HepG2 (cell line): ENCODE measurements around the gene LCA5. TPM values are rescaled to one million over a fixed set of nuclear protein-coding genes. Genes with fewer than 3 reads are reported as not detected.

ENCODE experiments used
- CHD2 ChIP-seq: IDR thresholded peaks from 2 replicates; pipeline ENCODE4 v1.6.1; 2011; ENCODE audit warnings: low read depth, low read length, improper control_type of control experiment
- MXI1 ChIP-seq: IDR thresholded peaks from 3 replicates; pipeline ENCODE4 v1.6.1; 2012; ENCODE audit warnings: low read depth, low read length, inconsistent platforms, borderline replicate concordance
- STAG1 ChIP-seq: sonication (generic); formaldehyde crosslinking; IDR thresholded peaks from 2 replicates; pipeline ENCODE4 v1.4.0; 2020; ENCODE audit warnings: missing genetic modification reagents
- ZNF10 ChIP-seq: sonication (generic); formaldehyde crosslinking; IDR thresholded peaks from 2 replicates; pipeline ENCODE4 v1.4.0; 2020; ENCODE audit warnings: mild to moderate bottlenecking, low read depth, missing genetic modification reagents, borderline replicate concordance
- polyA plus RNA-seq, 8 experiments: library from polyadenylated mRNA; depleted of rRNA in 3 of 8; stranded (reverse) in 7 of 8; unstranded in 1 of 8; fragments of >200 nt; fragmentation: Illumina TruSeq in 4 of 8; extraction: Trizol in 4 of 8; gene quantifications; 2 replicates each; pipeline versions ENCODE4 v1.2.1 to v1.2.3, GENCODE V29; 2011 to 2016; ENCODE audit warnings: low read depth in 4 of 8, missing spikeins in 1 of 8, mixed read lengths in 1 of 8; ENCODE audit not compliant: insufficient read depth in 1 of 8
- total RNA-seq, 5 experiments: library from RNA; depleted of rRNA; stranded (reverse); fragments of >200 nt; fragmentation: Illumina TruSeq; extraction: Trizol; gene quantifications; 2 replicates each; pipeline ENCODE4 v1.2.3, GENCODE V29; 2016; ENCODE audit warnings: low read depth in 1 of 5
- TF ChIP-seq, protein P1 (sequence below), 2 experiments: sonication (generic) in 1 of 2; formaldehyde crosslinking in 1 of 2; IDR thresholded peaks; 2 replicates each; pipeline versions ENCODE4 v1.6.1 to v1.9.0; 2014 to 2022; ENCODE audit warnings: antibody characterized with exemption in 1 of 2, borderline replicate concordance in 1 of 2, inconsistent platforms in 1 of 2, low read depth in 1 of 2, missing genetic modification reagents in 1 of 2
- TF ChIP-seq, protein P2 (sequence below): sonication (generic); formaldehyde crosslinking; IDR thresholded peaks from 2 replicates; pipeline ENCODE4 v1.9.0; 2021; ENCODE audit warnings: missing genetic modification reagents, mild to moderate bottlenecking, borderline replicate concordance
- TF ChIP-seq, protein P3 (sequence below): sonication (generic); formaldehyde crosslinking; IDR thresholded peaks from 2 replicates; pipeline ENCODE4 v1.4.0; 2020; ENCODE audit warnings: mild to moderate bottlenecking, missing genetic modification reagents
- TF ChIP-seq, protein P4 (sequence below): sonication (generic); formaldehyde crosslinking; IDR thresholded peaks from 2 replicates; pipeline ENCODE4 v1.4.0; 2020; ENCODE audit warnings: mild to moderate bottlenecking, missing genetic modification reagents

The LCA5 gene
- total and polyA plus RNA-seq, 2 of the 13 experiments (the other 11 are each of a cell fraction or from before 2014, with no cell fraction given): 0.84 to 4.6 TPM

DNA sequence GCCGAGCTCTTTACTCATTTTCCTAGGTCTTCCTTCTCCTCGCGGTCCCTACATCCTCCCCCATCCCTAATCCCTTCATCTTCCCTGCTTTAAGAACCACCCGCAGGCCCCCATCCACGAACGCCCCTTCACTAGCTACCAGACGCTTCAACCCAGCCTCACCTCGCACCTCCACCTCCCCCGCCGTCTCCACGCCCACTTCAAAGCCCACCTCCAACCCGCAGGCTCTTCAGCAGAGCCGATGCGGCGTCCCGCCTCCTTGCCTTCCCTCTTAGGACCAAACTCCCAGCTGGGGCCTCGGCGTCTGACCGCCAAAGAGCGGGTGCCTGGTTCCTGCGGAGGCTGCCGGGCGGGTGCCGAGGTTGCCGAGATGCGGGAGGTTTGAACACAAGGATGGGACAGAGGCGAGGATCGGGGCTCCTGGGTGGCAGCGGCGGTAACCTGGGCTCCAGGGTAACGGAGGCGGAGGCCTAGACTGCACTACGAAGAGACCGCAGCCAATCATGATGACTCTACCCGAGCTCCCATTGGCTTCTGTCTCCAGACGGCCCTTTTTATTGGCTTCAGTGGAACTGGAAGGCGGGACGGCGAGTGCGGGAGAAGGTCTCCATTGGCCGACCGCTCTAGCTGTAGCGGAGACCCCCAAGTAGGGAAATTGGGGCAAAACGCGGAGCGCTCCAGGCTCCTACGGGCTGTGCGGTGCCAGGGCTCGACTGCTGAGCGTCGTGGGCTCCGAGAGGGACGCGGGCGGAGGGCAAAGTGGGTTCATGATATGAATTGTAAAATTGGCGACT, at the start of gene LCA5 (continued):
- TF ChIP-seq, protein P1, sequence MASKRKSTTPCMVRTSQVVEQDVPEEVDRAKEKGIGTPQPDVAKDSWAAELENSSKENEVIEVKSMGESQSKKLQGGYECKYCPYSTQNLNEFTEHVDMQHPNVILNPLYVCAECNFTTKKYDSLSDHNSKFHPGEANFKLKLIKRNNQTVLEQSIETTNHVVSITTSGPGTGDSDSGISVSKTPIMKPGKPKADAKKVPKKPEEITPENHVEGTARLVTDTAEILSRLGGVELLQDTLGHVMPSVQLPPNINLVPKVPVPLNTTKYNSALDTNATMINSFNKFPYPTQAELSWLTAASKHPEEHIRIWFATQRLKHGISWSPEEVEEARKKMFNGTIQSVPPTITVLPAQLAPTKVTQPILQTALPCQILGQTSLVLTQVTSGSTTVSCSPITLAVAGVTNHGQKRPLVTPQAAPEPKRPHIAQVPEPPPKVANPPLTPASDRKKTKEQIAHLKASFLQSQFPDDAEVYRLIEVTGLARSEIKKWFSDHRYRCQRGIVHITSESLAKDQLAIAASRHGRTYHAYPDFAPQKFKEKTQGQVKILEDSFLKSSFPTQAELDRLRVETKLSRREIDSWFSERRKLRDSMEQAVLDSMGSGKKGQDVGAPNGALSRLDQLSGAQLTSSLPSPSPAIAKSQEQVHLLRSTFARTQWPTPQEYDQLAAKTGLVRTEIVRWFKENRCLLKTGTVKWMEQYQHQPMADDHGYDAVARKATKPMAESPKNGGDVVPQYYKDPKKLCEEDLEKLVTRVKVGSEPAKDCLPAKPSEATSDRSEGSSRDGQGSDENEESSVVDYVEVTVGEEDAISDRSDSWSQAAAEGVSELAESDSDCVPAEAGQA (IDR thresholded peaks at IDR 0.05; ENCODE audit: low read depth): no peak
- TF ChIP-seq, protein P1 (CRISPR knock-in tag; IDR thresholded peaks at IDR 0.05; ENCODE audit: borderline replicate concordance): no peak
- TF ChIP-seq, protein P2, sequence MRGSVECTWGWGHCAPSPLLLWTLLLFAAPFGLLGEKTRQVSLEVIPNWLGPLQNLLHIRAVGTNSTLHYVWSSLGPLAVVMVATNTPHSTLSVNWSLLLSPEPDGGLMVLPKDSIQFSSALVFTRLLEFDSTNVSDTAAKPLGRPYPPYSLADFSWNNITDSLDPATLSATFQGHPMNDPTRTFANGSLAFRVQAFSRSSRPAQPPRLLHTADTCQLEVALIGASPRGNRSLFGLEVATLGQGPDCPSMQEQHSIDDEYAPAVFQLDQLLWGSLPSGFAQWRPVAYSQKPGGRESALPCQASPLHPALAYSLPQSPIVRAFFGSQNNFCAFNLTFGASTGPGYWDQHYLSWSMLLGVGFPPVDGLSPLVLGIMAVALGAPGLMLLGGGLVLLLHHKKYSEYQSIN (CRISPR knock-in tag): no peak
- TF ChIP-seq, protein P3, sequence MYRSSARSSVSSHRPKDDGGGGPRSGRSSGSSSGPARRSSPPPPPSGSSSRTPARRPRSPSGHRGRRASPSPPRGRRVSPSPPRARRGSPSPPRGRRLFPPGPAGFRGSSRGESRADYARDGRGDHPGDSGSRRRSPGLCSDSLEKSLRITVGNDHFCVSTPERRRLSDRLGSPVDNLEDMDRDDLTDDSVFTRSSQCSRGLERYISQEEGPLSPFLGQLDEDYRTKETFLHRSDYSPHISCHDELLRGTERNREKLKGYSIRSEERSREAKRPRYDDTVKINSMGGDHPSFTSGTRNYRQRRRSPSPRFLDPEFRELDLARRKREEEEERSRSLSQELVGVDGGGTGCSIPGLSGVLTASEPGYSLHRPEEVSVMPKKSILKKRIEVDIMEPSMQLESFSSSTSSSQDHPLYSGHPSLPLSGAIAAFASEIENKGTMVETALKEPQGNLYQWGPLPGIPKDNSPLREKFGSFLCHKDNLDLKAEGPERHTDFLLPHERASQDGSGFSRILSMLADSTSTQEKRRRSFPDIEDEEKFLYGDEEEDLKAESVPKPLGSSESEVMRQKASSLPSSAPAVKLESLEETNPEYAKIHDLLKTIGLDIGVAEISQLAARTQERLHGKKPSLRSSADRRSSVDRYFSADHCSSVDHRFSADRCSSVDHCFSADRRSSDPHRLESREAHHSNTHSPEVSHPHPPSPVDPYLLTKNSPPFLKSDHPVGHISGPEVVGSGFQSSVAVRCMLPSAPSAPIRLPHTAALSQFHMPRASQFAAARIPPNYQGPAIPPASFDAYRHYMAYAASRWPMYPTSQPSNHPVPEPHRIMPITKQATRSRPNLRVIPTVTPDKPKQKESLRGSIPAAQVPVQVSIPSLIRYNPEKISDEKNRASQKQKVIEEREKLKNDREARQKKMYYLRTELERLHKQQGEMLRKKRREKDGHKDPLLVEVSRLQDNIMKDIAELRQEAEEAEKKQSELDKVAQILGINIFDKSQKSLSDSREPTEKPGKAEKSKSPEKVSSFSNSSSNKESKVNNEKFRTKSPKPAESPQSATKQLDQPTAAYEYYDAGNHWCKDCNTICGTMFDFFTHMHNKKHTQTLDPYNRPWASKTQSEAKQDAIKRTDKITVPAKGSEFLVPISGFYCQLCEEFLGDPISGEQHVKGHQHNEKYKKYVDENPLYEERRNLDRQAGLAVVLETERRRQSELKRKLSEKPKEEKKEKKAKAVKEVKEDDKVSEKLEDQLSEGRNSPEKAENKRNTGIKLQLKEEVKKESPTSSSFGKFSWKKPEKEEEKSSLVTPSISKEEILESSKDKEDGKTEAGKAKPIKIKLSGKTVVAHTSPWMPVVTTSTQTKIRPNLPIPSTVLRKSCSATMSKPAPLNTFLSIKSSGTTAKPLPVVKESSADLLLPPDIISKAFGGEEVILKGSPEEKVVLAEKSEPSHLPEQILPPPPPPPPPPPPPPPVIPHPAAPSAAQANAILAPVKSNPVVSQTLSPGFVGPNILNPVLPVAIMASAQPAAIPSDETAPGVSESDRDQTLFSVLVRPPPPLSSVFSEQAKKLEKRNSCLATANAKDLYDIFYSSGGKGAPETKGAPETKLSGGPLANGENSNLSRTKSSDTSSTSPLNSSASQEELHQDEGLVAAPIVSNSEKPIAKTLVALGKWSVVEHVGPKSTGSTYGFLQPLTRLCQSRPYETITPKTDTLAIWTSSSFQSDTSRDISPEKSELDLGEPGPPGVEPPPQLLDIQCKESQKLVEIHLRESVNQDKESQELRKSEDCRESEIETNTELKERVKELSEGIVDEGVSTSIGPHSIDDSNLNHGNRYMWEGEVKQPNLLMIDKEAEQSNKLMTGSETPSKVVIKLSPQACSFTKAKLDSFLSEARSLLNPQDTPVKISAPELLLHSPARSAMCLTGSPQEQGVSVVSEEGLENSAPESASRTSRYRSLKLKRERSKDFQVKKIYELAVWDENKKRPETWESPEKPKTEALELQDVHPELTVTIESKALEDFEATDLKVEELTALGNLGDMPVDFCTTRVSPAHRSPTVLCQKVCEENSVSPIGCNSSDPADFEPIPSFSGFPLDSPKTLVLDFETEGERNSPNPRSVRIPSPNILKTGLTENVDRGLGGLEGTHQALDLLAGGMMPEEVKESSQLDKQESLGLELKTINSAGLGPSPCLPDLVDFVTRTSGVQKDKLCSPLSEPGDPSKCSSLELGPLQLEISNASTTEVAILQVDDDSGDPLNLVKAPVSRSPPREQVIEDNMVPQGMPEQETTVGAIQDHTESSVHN (CRISPR knock-in tag): no peak
- TF ChIP-seq STAG1: no peak
- no peak for TF ChIP-seq ZNF10 (CRISPR knock-in tag)
- no peak for TF ChIP-seq MXI1
- TF ChIP-seq, protein P4, sequence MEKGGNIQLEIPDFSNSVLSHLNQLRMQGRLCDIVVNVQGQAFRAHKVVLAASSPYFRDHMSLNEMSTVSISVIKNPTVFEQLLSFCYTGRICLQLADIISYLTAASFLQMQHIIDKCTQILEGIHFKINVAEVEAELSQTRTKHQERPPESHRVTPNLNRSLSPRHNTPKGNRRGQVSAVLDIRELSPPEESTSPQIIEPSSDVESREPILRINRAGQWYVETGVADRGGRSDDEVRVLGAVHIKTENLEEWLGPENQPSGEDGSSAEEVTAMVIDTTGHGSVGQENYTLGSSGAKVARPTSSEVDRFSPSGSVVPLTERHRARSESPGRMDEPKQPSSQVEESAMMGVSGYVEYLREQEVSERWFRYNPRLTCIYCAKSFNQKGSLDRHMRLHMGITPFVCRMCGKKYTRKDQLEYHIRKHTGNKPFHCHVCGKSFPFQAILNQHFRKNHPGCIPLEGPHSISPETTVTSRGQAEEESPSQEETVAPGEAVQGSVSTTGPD (CRISPR knock-in tag): 0 out of 2 replicates have a peak, but pooled peaks have one; percentile 38
- TF ChIP-seq CHD2: no peak
